Thyroid gland (tissue), 4 donors: ENCODE data around the gene AP3D1. TPM values are rescaled to one million over a fixed set of nuclear protein-coding genes. Genes with fewer than 3 reads are reported as not detected.

Source experiments
- DNase-seq, 2 donors: peaks; one replicate each; pipeline ENCODE4 v3.0.0-alpha.2; 2019
- H3K27ac ChIP-seq, 3 donors: fragments of 200-600 bp; sonication (generic); 1 replicate in 2 of 3; 2 replicates in 1 of 3; pipeline ENCODE4 v1.5.1; 2016 to 2019; ENCODE audit warnings: mild to moderate bottlenecking in 1 of 3, moderate library complexity in 1 of 3
- H3K27me3 ChIP-seq: fragments of 200-600 bp; sonication (generic); one replicate; pipeline ENCODE4 v1.5.1; 2019
- H3K36me3 ChIP-seq, 2 donors: fragments of 200-600 bp; sonication (generic); one replicate each; pipeline ENCODE4 v1.5.1; 2016 to 2019
- H3K4me1 ChIP-seq, 2 donors: fragments of 200-600 bp; sonication (generic); one replicate each; pipeline ENCODE4 v1.5.1; 2017 to 2019
- H3K4me3 ChIP-seq, 3 donors: fragments of 200-600 bp; sonication (generic); replicated peaks in 1 of 3; 1 replicate in 2 of 3; 2 replicates in 1 of 3; pipeline ENCODE4 v1.5.1; 2016; ENCODE audit warnings: mild to moderate bottlenecking in 1 of 3
- H3K9me3 ChIP-seq: fragments of 200-600 bp; sonication (generic); one replicate; pipeline ENCODE4 v1.5.1; 2017
- POLR2A ChIP-seq, 2 donors: fragments of 450-650 bp; IDR thresholded peaks; one replicate each; pipeline ENCODE4 v1.6.1; 2017; ENCODE audit warnings: antibody characterized with exemption in 2 of 2, mild to moderate bottlenecking in 2 of 2, moderate library complexity in 1 of 2
- WGBS, 2 donors: methylation state at CpG; one replicate each; pipeline ENCODE4 v1.1.5; 2017; 5-methylcytosine and 5-hydroxymethylcytosine counted together
- intact Hi-C: fragments of 100-400 bp; cut with DNase I; formaldehyde crosslinking; loops from one replicate; pipeline ENCODE4 v1.15.1; 2023
- total RNA-seq, 4 donors: library from RNA; depleted of rRNA; stranded (reverse); fragments of >200 nt; gene quantifications; one replicate each; pipeline ENCODE4 v1.2.3, GENCODE V29; 2016
- TF ChIP-seq, protein P1 (sequence below), 6 experiments: fragments of 200-600 bp in 3 of 6; fragments of 450-650 bp in 3 of 6; sonication (generic) in 3 of 6; IDR thresholded peaks; one replicate each; pipeline ENCODE4 v1.5.1; 2016 to 2019; ENCODE audit warnings: antibody characterized with exemption in 6 of 6, mild to moderate bottlenecking in 2 of 6, inconsistent platforms in 1 of 6, moderate library complexity in 1 of 6

AP3D1 gene
- total RNA-seq, 4 donors from 2014 or later: 62.5 to 121 (median 118) TPM

DNA sequence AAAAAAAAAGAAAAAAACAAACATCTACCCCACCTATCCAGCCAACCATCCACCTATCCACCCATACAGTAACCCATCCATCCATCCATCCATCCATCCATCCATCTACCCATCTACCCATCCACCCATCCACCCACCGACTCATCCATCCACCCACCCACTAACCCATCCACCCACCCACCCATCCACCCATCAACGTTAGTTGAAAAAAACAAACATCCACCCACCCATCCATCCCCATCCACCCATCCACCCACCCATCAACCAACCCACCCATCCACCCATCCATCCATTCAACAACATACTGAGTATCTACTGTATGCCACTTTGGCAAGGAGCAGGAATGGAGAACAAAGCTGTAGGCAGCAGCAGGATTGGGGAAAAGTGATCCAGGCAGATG, 6.1 kb upstream of the AP3D1 start:
- H3K4me1 ChIP-seq: no peaks in the 10 kb centered on the region
- no peak for DNase-seq
- H3K4me3 ChIP-seq: no peak overlapping the region
- H3K27ac ChIP-seq: no peak overlapping the region
- no peaks in the 10 kb centered on the region for H3K36me3 ChIP-seq
- H3K27me3 ChIP-seq: no peaks in the 10 kb centered on the region
- no peaks in the 10 kb centered on the region for H3K9me3 ChIP-seq
- 83 to 91% methylated on average over 2 of the region's 2 CpGs for WGBS, 2 donors
- intact Hi-C loops: no loop called here
- TF ChIP-seq, protein P1, sequence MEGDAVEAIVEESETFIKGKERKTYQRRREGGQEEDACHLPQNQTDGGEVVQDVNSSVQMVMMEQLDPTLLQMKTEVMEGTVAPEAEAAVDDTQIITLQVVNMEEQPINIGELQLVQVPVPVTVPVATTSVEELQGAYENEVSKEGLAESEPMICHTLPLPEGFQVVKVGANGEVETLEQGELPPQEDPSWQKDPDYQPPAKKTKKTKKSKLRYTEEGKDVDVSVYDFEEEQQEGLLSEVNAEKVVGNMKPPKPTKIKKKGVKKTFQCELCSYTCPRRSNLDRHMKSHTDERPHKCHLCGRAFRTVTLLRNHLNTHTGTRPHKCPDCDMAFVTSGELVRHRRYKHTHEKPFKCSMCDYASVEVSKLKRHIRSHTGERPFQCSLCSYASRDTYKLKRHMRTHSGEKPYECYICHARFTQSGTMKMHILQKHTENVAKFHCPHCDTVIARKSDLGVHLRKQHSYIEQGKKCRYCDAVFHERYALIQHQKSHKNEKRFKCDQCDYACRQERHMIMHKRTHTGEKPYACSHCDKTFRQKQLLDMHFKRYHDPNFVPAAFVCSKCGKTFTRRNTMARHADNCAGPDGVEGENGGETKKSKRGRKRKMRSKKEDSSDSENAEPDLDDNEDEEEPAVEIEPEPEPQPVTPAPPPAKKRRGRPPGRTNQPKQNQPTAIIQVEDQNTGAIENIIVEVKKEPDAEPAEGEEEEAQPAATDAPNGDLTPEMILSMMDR (IDR thresholded peaks at IDR 0.05): no peak
- no peak for TF ChIP-seq POLR2A (IDR thresholded peaks at IDR 0.05)

- 86 to 93% methylated on average over 10 of the region's 10 CpGs for WGBS, 2 donors
- H3K4me3 ChIP-seq: no peak overlapping the region
- DNase-seq: no peak
- peaks cover 9 to 16% of the 10 kb centered on the region in 2 donors for H3K4me1 ChIP-seq
- intact Hi-C loops: no loop called here
- no peaks in the 10 kb centered on the region for H3K27me3 ChIP-seq
- H3K27ac ChIP-seq: no peak overlapping the region
- no peaks in the 10 kb centered on the region for H3K9me3 ChIP-seq
- H3K36me3 ChIP-seq: no peaks in the 10 kb centered on the region
- TF ChIP-seq, protein P1 (IDR thresholded peaks at IDR 0.05): no peak
- TF ChIP-seq POLR2A (IDR thresholded peaks at IDR 0.05): no peak
Measured at GRCh38 chr19:2154587-2155075, 3.3 kb upstream of the AP3D1 start.

DNA sequence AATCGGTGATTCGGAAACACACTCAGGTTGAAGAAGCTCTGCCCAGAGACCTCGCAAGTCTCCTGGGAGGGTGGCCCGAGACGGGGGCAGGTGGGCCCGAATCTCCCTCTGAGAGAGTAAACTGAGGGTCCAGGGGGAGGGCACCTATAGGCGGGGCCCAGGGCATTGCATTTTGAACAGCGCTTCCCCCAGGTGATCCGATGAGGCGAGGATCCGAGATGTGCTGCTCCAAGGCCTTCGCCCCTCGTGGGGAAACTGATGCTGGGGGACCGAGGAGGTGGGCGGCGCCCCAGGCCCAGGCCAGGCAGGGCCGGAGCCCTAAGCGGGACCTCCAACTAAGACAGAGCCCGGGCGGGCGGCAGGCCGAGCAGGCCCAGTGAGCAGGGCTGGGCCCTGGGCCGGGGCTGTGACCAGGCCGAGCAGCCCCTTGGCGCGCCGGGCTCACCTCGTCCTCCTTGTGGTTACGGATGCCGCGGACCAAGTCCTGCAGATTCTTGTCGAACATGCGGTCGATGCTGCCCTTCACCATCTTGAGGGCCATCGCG, 500 bp downstream of the AP3D1 start:
- WGBS, 2 donors: 0 to 3% methylated on average over 1 to 13 of the region's 36 CpGs
- intact Hi-C loops: no loop called here
- peak; percentile 15 to 35 for DNase-seq
- Histone ChIP-seq H3K4me1 (peaks cover 11 to 19% of the 10 kb centered on the region in 2 donors), H3K36me3 (no peaks in the 10 kb centered on the region), H3K27ac (peak overlapping the region in 2 of 3 donors; percentile 57 to 80), H3K27me3 (no peaks in the 10 kb centered on the region), H3K4me3 (peak overlapping the region; percentile 87 to 98 (median 90)), H3K9me3 (no peaks in the 10 kb centered on the region)
- no peak for TF ChIP-seq POLR2A (IDR thresholded peaks at IDR 0.05)
- TF ChIP-seq, protein P1 (IDR thresholded peaks at IDR 0.05): no peak

- Histone ChIP-seq H3K4me1 (peaks cover 11 to 19% of the 10 kb centered on the region in 2 donors), H3K27me3 (no peaks in the 10 kb centered on the region), H3K4me3 (peak overlapping the region; percentile 87 to 98 (median 90)), H3K9me3 (no peaks in the 10 kb centered on the region), H3K27ac (peak overlapping the region in 2 of 3 donors; percentile 57 to 80), H3K36me3 (no peaks in the 10 kb centered on the region)
- TF ChIP-seq, protein P1 (IDR thresholded peaks at IDR 0.05): no peak
- TF ChIP-seq POLR2A (IDR thresholded peaks at IDR 0.05): no peak
- intact Hi-C loops: loop anchor here (10.0 kb wide), 1 partner anchor 245 kb away; no protein-coding TSS in a partner anchor
- WGBS, 2 donors: 22 to 32% methylated on average over 20 to 22 of the region's 30 CpGs
- peak; percentile 26 to 30 for DNase-seq
Measured at GRCh38 chr19:2149980-2150793, 1.2 kb downstream of the AP3D1 start.
